ENCODE data around the gene ARL6IP5.

DNA sequence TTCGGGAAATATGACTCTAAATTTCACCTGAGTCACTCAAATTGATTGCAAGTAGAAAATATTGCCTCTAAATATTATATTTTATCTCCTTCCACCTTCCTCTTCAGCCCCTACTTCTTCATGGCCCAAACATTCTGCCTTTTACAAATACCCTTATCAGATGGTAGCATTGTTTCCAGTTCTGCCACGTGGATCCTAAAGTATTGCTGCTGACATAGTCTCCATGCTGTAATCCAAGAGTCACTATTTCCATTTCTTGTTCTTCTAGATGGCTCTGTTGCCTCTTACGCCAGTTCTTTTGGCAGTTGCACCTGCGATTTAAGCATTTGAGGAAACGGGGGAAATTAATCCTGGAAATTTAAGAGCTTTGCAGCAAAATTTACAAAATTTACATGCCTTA, 24.1 kb downstream of the ARL6IP5 start:
- TF ChIP-seq TAF1 (IDR thresholded peaks at IDR 0.05; ENCODE audit: low read depth), result no peak
- TF ChIP-seq CREB1 (IDR thresholded peaks at IDR 0.05; ENCODE audit: low read depth), result no peak
- TF ChIP-seq RAD21 (IDR thresholded peaks at IDR 0.05; ENCODE audit: low read depth), result no peak
- no peak for TF ChIP-seq EP300 (IDR thresholded peaks at IDR 0.05; ENCODE audit: borderline replicate concordance)

Data from Ishikawa (cell line).